Ishikawa (cell line): ENCODE data around the gene PLA2G4D.

Source experiments
- CEBPB ChIP-seq: IDR thresholded peaks from 2 replicates; pipeline ENCODE4 v1.6.1; 2012
- CREB1 ChIP-seq: IDR thresholded peaks from 2 replicates; pipeline ENCODE4 v1.6.1; 2012; ENCODE audit warnings: low read depth
- EGR1 ChIP-seq: IDR thresholded peaks from 2 replicates; pipeline ENCODE4 v1.6.1; 2012
- EP300 ChIP-seq: IDR thresholded peaks from 2 replicates; pipeline ENCODE4 v1.6.1; 2012; ENCODE audit warnings: borderline replicate concordance
- FOXM1 ChIP-seq: IDR thresholded peaks from 2 replicates; pipeline ENCODE4 v1.6.1; 2012; ENCODE audit warnings: low read depth, borderline replicate concordance
- RAD21 ChIP-seq: IDR thresholded peaks from 2 replicates; pipeline ENCODE4 v1.6.1; 2012; ENCODE audit warnings: low read depth
- REST ChIP-seq: IDR thresholded peaks from 2 replicates; pipeline ENCODE4 v1.6.1; 2012; ENCODE audit warnings: low read depth, mild to moderate bottlenecking
- TAF1 ChIP-seq: IDR thresholded peaks from 2 replicates; pipeline ENCODE4 v1.6.1; 2012; ENCODE audit warnings: low read depth, mild to moderate bottlenecking
- TEAD4 ChIP-seq: IDR thresholded peaks from 2 replicates; pipeline ENCODE4 v1.6.1; 2012
- USF1 ChIP-seq: IDR thresholded peaks from 2 replicates; pipeline ENCODE4 v1.6.1; 2012
- YY1 ChIP-seq: IDR thresholded peaks from 2 replicates; pipeline ENCODE4 v1.6.1; 2012; ENCODE audit warnings: low read depth
- TF ChIP-seq, protein P1 (sequence below): IDR thresholded peaks from 2 replicates; pipeline ENCODE4 v1.6.1; 2012

DNA sequence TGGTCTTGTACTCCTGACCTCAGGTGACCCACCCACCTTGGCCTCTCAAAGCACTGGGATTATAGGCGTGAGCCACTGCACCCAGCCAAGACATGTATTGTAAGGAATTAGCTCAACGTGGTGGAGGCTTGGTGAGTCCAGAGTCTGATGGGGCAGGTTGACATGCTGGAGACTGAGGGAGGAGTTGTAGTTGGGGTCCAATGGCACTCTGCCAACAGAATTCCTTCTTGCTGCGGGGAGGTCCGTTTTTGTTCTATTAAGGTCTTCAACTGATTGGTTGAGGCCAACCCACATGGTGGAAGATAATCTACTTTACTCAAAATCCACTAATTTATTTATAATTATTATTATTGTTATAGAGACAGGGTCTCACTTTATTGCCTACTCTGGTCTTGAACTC is 30.1 kb downstream of the PLA2G4D start:
- TF ChIP-seq CREB1 (no peak), CEBPB (no peak), YY1 (no peak), TAF1 (no peak), FOXM1 (no peak), RAD21 (no peak), TEAD4 (no peak), REST (no peak), EP300 (no peak), USF1 (no peak), EGR1 (no peak)
- TF ChIP-seq, protein P1, sequence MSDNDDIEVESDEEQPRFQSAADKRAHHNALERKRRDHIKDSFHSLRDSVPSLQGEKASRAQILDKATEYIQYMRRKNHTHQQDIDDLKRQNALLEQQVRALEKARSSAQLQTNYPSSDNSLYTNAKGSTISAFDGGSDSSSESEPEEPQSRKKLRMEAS, result no peak
